SK-N-SH (cell line): ENCODE data around the gene FAT1. TPM values are rescaled to one million over a fixed set of nuclear protein-coding genes. Genes with fewer than 3 reads are reported as not detected.

Experiments
- CTCF ChIA-PET: fragments of 300-600, 350-600 bp; formaldehyde crosslinking; extraction: SDS; loops from one replicate; lab custom pipeline; 2021; lab: Yijun Ruan, JAX
- POLR2A ChIA-PET: fragments of 350-600 bp; sonication (Branson Sonifier 250); formaldehyde crosslinking; extraction: SDS; loops from one replicate; lab custom pipeline; 2020; ENCODE audit warnings: antibody characterized with exemption, inconsistent platforms; lab: Yijun Ruan, JAX
- DNase-seq: peaks from one replicate; pipeline ENCODE4 v3.0.0; 2012
- H2AFZ ChIP-seq: fragments of 200-600 bp; sonication (generic); 2 replicates; pipeline ENCODE4 v1.8.1; 2016; ENCODE audit warnings: antibody characterized with exemption, mild to moderate bottlenecking, low read depth
- H3F3A ChIP-seq: fragments of 200-600 bp; sonication (generic); replicated peaks from 2 replicates; pipeline ENCODE3; 2016; ENCODE audit warnings: antibody characterized with exemption, mild to moderate bottlenecking; ENCODE audit not compliant: insufficient read depth
- H3K27ac ChIP-seq, 2 experiments: fragments of 200-500 bp in 1 of 2; fragments of 200-600 bp in 1 of 2; sonication (Bioruptor generic) in 1 of 2; sonication (generic), shearing (Covaris generic) in 1 of 2; 2 replicates each; pipeline versions ENCODE4 v1.5.1 to v1.6.1; 2014 to 2016; ENCODE audit warnings: low read depth in 2 of 2, inconsistent platforms in 1 of 2, low read length in 1 of 2, mild to moderate bottlenecking in 1 of 2, mixed read lengths in 1 of 2
- H3K27me3 ChIP-seq: fragments of 200-600 bp; sonication (generic), shearing (Covaris generic); 2 replicates; pipeline ENCODE4 v1.6.1; 2016; ENCODE audit warnings: mixed run types; ENCODE audit not compliant: insufficient read depth
- H3K36me3 ChIP-seq, 2 experiments: fragments of 200-500 bp in 1 of 2; fragments of 200-600 bp in 1 of 2; sonication (Bioruptor generic) in 1 of 2; sonication (generic) in 1 of 2; replicated peaks in 1 of 2; 2 replicates each; pipeline versions ENCODE3 to v1.5.1; 2014 to 2016; ENCODE audit warnings: low read length in 1 of 2, mild to moderate bottlenecking in 1 of 2; ENCODE audit not compliant: insufficient read depth in 2 of 2, control insufficient read depth in 1 of 2
- H3K4me1 ChIP-seq, 2 experiments: fragments of 200-500 bp in 1 of 2; fragments of 200-600 bp in 1 of 2; sonication (Bioruptor generic) in 1 of 2; sonication (generic), shearing (Covaris generic) in 1 of 2; 2 replicates each; pipeline versions ENCODE4 v1.5.1 to v1.6.1; 2014 to 2016; ENCODE audit warnings: low read depth in 1 of 2, low read length in 1 of 2, mixed run types in 1 of 2; ENCODE audit not compliant: insufficient read depth in 2 of 2, control insufficient read depth in 1 of 2
- H3K4me2 ChIP-seq: fragments of 200-600 bp; sonication (generic), shearing (Covaris generic); 2 replicates; pipeline ENCODE4 v1.6.1; 2017; ENCODE audit warnings: mixed run types
- H3K4me3 ChIP-seq, 2 experiments: fragments of 200-500 bp in 1 of 2; fragments of 200-600 bp in 1 of 2; sonication (Bioruptor generic) in 1 of 2; sonication (generic), shearing (Covaris generic) in 1 of 2; 2 replicates each; pipeline versions ENCODE4 v1.5.1 to v1.8.1; 2014 to 2016; ENCODE audit warnings: low read depth in 2 of 2, inconsistent platforms in 1 of 2, low read length in 1 of 2, mild to moderate bottlenecking in 1 of 2, mixed read lengths in 1 of 2, moderate library complexity in 1 of 2
- H3K79me2 ChIP-seq: fragments of 200-600 bp; sonication (generic); 2 replicates; pipeline ENCODE4 v1.8.1; 2017; ENCODE audit warnings: mild to moderate bottlenecking; ENCODE audit not compliant: insufficient read depth
- H3K9ac ChIP-seq: fragments of 200-600 bp; sonication (generic); 2 replicates; pipeline ENCODE4 v1.6.1; 2017; ENCODE audit warnings: mixed run types
- H3K9me2 ChIP-seq: fragments of 200-600 bp; sonication (generic); 2 replicates; pipeline ENCODE4 v1.6.1; 2017; ENCODE audit warnings: mixed run types
- H3K9me3 ChIP-seq: fragments of 200-600 bp; sonication (generic); 2 replicates; pipeline ENCODE4 v1.6.1; 2017; ENCODE audit warnings: mixed run types, mild to moderate bottlenecking, moderate library complexity
- H4K20me1 ChIP-seq: fragments of 200-600 bp; sonication (generic); 2 replicates; pipeline ENCODE4 v1.6.1; 2017; ENCODE audit warnings: mild to moderate bottlenecking, mixed run types; ENCODE audit not compliant: insufficient read depth
- CHD2 ChIP-seq: fragments of 150-350 bp; IDR thresholded peaks from 2 replicates; pipeline ENCODE4 v1.6.1; 2018; ENCODE audit warnings: low read length; ENCODE audit not compliant: partially characterized antibody
- CTCF ChIP-seq: fragments of 200-600 bp; sonication (generic); IDR thresholded peaks from 2 replicates; pipeline ENCODE4 v1.6.1; 2017; ENCODE audit warnings: antibody characterized with exemption, mild to moderate bottlenecking, moderate library complexity
- ELF1 ChIP-seq: IDR thresholded peaks from 2 replicates; pipeline ENCODE4 v1.4.0; 2012
- EZH2phosphoT487 ChIP-seq: fragments of 200-600 bp; sonication (generic); IDR thresholded peaks from 2 replicates; pipeline ENCODE4 v1.6.1; 2017; ENCODE audit warnings: low read depth, mixed run types, mild to moderate bottlenecking, antibody characterized with exemption, moderate library complexity, borderline replicate concordance
- FOSL2 ChIP-seq: IDR thresholded peaks from 2 replicates; pipeline ENCODE4 v1.4.0; 2012; ENCODE audit warnings: low read depth, mild to moderate bottlenecking, moderate library complexity, borderline replicate concordance
- FOXJ3 ChIP-seq: sonication (generic); formaldehyde crosslinking; IDR thresholded peaks from 2 replicates; pipeline ENCODE4 v1.5.1; 2020; ENCODE audit warnings: mild to moderate bottlenecking, missing genetic modification reagents
- FOXM1 ChIP-seq: IDR thresholded peaks from 2 replicates; pipeline ENCODE4 v1.4.0; 2012; ENCODE audit warnings: low read depth, mild to moderate bottlenecking
- GATA2 ChIP-seq: sonication (generic); formaldehyde crosslinking; IDR thresholded peaks from 2 replicates; pipeline ENCODE4 v1.5.0; 2020; ENCODE audit warnings: mild to moderate bottlenecking, missing genetic modification reagents
- IRF3 ChIP-seq: fragments of 150-350 bp; IDR thresholded peaks from 2 replicates; pipeline ENCODE4 v1.6.1; 2016; ENCODE audit warnings: mild to moderate bottlenecking, low read depth, low read length
- JUND ChIP-seq: IDR thresholded peaks from 2 replicates; pipeline ENCODE4 v1.4.0; 2012
- MEF2A ChIP-seq: IDR thresholded peaks from 2 replicates; pipeline ENCODE4 v1.4.0; 2012; ENCODE audit warnings: low read depth, borderline replicate concordance
- MXI1 ChIP-seq: IDR thresholded peaks from 2 replicates; pipeline ENCODE4 v1.6.1; 2012; ENCODE audit warnings: mild to moderate bottlenecking, low read depth, low read length, improper control_type of control experiment
- NFIC ChIP-seq: IDR thresholded peaks from 2 replicates; pipeline ENCODE4 v1.4.0; 2012; ENCODE audit warnings: borderline replicate concordance
- NRF1 ChIP-seq: IDR thresholded peaks from 2 replicates; pipeline ENCODE4 v1.6.1; 2012; ENCODE audit warnings: low read depth, mild to moderate bottlenecking, low read length
- PBX3 ChIP-seq: IDR thresholded peaks from 2 replicates; pipeline ENCODE4; 2012
- POLR2AphosphoS5 ChIP-seq: IDR thresholded peaks from 2 replicates; pipeline ENCODE4 v1.6.1; 2012; ENCODE audit warnings: low read depth, low read length
- RCOR1 ChIP-seq: fragments of 150-350 bp; IDR thresholded peaks from 2 replicates; pipeline ENCODE4 v1.6.1; 2017; ENCODE audit warnings: antibody characterized with exemption, low read length
- RXRA ChIP-seq: IDR thresholded peaks from 2 replicates; pipeline ENCODE4 v1.4.0; 2012; ENCODE audit warnings: low read depth, mild to moderate bottlenecking, borderline replicate concordance
- SIN3A ChIP-seq: IDR thresholded peaks from 2 replicates; pipeline ENCODE4 v1.6.1; 2012; ENCODE audit warnings: low read depth, mild to moderate bottlenecking, low read length, moderate library complexity, borderline replicate concordance
- SMC3 ChIP-seq: IDR thresholded peaks from 2 replicates; pipeline ENCODE4 v1.6.1; 2012; ENCODE audit warnings: low read depth, low read length, improper control_type of control experiment
- TCF12 ChIP-seq: IDR thresholded peaks from 2 replicates; pipeline ENCODE4 v1.4.0; 2012
- USF1 ChIP-seq: IDR thresholded peaks from 2 replicates; pipeline ENCODE4 v1.4.0; 2012; ENCODE audit warnings: low read depth, borderline replicate concordance
- YY1 ChIP-seq: IDR thresholded peaks from 2 replicates; pipeline ENCODE4 v1.4.0; 2012; ENCODE audit warnings: low read depth, mild to moderate bottlenecking
- ZBTB33 ChIP-seq: IDR thresholded peaks from 2 replicates; pipeline ENCODE4 v1.4.0; 2012; ENCODE audit warnings: low read depth, borderline replicate concordance
- WGBS: methylation state at CpG from one replicate; pipeline ENCODE4 v1.1.6; 2017; ENCODE audit warnings: low lambda C conversion rate; 5-methylcytosine and 5-hydroxymethylcytosine counted together
- polyA plus RNA-seq, 3 experiments: library from polyadenylated mRNA; depleted of rRNA; stranded (reverse); fragments of >200 nt; gene quantifications; 2 replicates each; pipeline ENCODE4 v1.2.3, GENCODE V29; 2012

FAT1 gene
- polyA plus RNA-seq, 1 of the 3 experiments (the other 2 are of a cell fraction) = 41.3 TPM

- H2AFZ ChIP-seq = no peak overlapping the region
- no peaks in the 10 kb centered on the region for H3K36me3 ChIP-seq
- H3K4me2 ChIP-seq = peak overlapping the region; percentile 9; the same call in 1 of the 2 replicates
- WGBS = 34% methylated on average over 5 of the region's 5 CpGs
- POLR2A ChIA-PET = no interaction called here
- TF ChIP-seq CHD2 = no peak
- TF ChIP-seq GATA2 (CRISPR knock-in tag) = no peak
- TF ChIP-seq TCF12 = no peak
- no peak for TF ChIP-seq CTCF
- TF ChIP-seq RCOR1 = no peak
- TF ChIP-seq EZH2phosphoT487 = no peak
- no peak for TF ChIP-seq FOSL2
- no peak for TF ChIP-seq USF1
- no peak for TF ChIP-seq MXI1
- TF ChIP-seq SIN3A = no peak
- no peak for TF ChIP-seq FOXJ3
- TF ChIP-seq JUND = no peak
- DNase-seq = no peak
- no peaks in the 10 kb centered on the region for H4K20me1 ChIP-seq
- peaks cover 88% of the 10 kb centered on the region for H3K79me2 ChIP-seq
- H3K9me3 ChIP-seq = no peaks in the 10 kb centered on the region
- H3K27ac ChIP-seq = peak overlapping the region in 1 of 2 experiments; percentile 72; a peak in 3 of 4 replicates
- H3F3A ChIP-seq = peaks cover 4% of the 10 kb centered on the region
- H3K4me3 ChIP-seq = no peak overlapping the region
- H3K27me3 ChIP-seq = no peaks in the 10 kb centered on the region
- H3K9me2 ChIP-seq = no peaks in the 10 kb centered on the region
- no peak overlapping the region; the same call in 1 of the 2 replicates for H3K9ac ChIP-seq
- CTCF ChIA-PET = no interaction called here
- peaks cover 0 to 32% of the 10 kb centered on the region in 2 experiments; a peak in 2 of 4 replicates for H3K4me1 ChIP-seq
These were observed 38.8 kb downstream of the FAT1 start for GRCh38 chr4:186684889-186685309.

- Histone ChIP-seq H3K27ac (no peak overlapping the region), H3K9me2 (no peaks in the 10 kb centered on the region), H4K20me1 (no peaks in the 10 kb centered on the region), H2AFZ (no peak overlapping the region), H3K4me3 (no peak overlapping the region), H3K4me1 (peaks cover 0 to 31% of the 10 kb centered on the region in 2 experiments; a peak in 2 of 4 replicates), H3F3A (peaks cover 4% of the 10 kb centered on the region), H3K27me3 (no peaks in the 10 kb centered on the region), H3K4me2 (no peak overlapping the region), H3K9ac (no peak overlapping the region), H3K36me3 (no peaks in the 10 kb centered on the region), H3K9me3 (no peaks in the 10 kb centered on the region), H3K79me2 (peaks cover 88% of the 10 kb centered on the region)
- ChIA-PET CTCF (no interaction called here), POLR2A (no interaction called here)
- DNase-seq = no peak
- WGBS = 34% methylated on average over 10 of the region's 12 CpGs
- TF ChIP-seq NRF1 = no peak
- no peak for TF ChIP-seq POLR2AphosphoS5
- TF ChIP-seq SIN3A = no peak
- no peak for TF ChIP-seq IRF3
- TF ChIP-seq FOXJ3 = no peak
- TF ChIP-seq FOXM1 = no peak
- TF ChIP-seq RXRA = no peak
- TF ChIP-seq ZBTB33 = no peak
- no peak for TF ChIP-seq YY1
- TF ChIP-seq MEF2A = no peak
- no peak for TF ChIP-seq NFIC
- TF ChIP-seq CHD2 = no peak
- TF ChIP-seq PBX3 = no peak
- no peak for TF ChIP-seq MXI1
- TF ChIP-seq FOSL2 = no peak
- no peak for TF ChIP-seq TCF12
- no peak for TF ChIP-seq ELF1
- TF ChIP-seq SMC3 = no peak
- TF ChIP-seq RCOR1 = no peak
These were observed 39.4 kb downstream of the FAT1 start for GRCh38 chr4:186684220-186684619.
